GM20000 (cell line): ENCODE results near the gene SH2D3A.

Experiments used
- DNase-seq: peaks from one replicate; pipeline ENCODE4 v3.0.0; 2012; ENCODE audit warnings: low spot score
- CTCF ChIP-seq: IDR thresholded peaks from 2 replicates; pipeline ENCODE4 v1.5.1; 2012; ENCODE audit warnings: mild to moderate bottlenecking, control low read depth; ENCODE audit errors: extremely low read depth, missing control alignments

The SH2D3A gene

GRCh38 chr19:6728346-6728745 lies 38.9 kb downstream of the SH2D3A start:
- TF ChIP-seq CTCF: no peak
- DNase-seq: peak; percentile 69

DNA sequence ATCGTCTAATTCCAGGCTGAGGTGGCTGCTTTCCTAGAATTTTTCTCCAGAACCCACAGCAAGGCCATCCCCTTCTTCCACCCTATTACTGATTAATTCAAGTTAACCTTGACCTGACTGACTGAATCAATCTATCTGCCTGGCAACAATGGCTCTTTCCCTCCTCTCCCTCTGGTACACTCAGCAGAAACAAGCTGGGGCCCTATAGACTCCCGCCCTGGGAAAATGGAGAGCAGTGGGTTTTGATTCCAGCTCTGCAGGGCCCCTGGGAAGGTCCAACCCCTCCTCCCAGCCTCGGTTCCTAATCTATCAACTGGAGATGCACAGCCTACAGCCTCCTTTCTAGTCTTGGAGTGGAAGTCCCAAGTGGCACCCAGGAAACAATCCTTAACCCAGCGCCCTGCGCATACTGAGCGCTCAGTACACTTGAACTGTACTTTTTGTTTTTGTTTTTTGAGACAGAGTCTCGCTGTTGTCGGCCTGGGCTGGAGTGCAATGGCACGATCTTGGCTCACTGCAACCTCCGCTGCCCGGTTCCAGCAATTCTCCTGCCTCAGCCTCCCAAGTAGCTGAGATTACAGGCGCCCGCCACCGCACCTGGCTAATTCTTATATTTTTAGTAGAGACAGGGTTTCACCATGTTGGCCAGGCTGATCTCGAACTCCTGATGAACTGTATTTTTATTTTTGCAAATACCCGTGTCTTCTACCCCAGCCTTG lies 41.6 kb downstream of the SH2D3A start:
- no peak for TF ChIP-seq CTCF
- no peak for DNase-seq

- no peak for DNase-seq
- no peak for TF ChIP-seq CTCF
Measured at GRCh38 chr19:6724631-6725492, 42.4 kb downstream of the SH2D3A start.

GRCh38 chr19:6723738-6724137 lies 43.5 kb downstream of the SH2D3A start:
- no peak for TF ChIP-seq CTCF
- DNase-seq: no peak

DNA sequence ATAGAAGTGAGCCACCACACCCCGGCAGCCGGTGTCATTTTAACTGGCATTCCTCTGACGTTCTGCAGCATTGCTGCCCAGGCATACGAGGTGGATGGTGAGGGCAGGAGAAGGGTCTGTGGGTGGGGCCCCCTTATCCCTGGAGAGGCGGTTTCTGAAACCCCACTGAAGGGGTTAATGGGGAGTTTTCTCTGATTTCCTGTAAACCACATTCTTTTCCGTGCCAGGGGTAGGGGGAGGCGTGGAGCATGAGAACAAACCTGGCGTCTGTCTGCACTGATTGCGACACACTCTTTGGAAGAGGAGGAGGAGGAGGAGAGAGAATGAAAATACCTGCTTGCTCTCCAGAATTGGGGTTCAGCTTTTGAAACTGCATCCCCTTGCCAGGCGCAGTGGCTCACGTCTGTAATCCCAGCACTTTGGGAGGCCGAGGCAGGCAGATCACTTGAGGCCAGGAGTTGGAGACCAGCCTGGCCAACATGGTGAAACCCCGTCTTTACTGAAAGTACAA lies 44.1 kb downstream of the SH2D3A start:
- TF ChIP-seq CTCF: no peak
- DNase-seq: no peak

- DNase-seq: peak; percentile 83
- no peak for TF ChIP-seq CTCF
Measured at GRCh38 chr19:6721773-6722172, 45.5 kb downstream of the SH2D3A start.

DNA sequence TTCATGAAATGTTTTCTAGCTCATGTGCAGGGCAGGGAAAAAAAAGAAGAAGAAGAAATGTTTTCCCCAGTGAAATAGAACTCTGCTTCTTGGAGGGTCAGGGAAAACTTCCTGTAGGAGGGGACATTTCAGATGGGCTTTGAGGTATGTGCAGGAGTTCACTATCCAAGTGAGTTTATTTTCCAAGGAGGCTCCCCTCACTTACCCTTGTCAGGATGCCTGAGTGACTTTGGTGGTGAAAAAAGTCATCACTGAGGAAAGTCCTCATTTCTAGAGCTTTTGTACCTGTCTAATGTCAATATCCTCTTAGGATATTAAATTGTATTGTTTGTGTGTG lies 46.1 kb downstream of the SH2D3A start:
- DNase-seq: no peak
- TF ChIP-seq CTCF: no peak
